SK-N-SH (cell line): ENCODE data around the gene ANKRD40. TPM values are rescaled to one million over a fixed set of nuclear protein-coding genes. Genes with fewer than 3 reads are reported as not detected.

Source experiments
- CTCF ChIA-PET: fragments of 300-600, 350-600 bp; formaldehyde crosslinking; extraction: SDS; loops from one replicate; lab custom pipeline; 2021; lab: Yijun Ruan, JAX
- POLR2A ChIA-PET: fragments of 350-600 bp; sonication (Branson Sonifier 250); formaldehyde crosslinking; extraction: SDS; loops from one replicate; lab custom pipeline; 2020; ENCODE audit warnings: antibody characterized with exemption, inconsistent platforms; lab: Yijun Ruan, JAX
- DNase-seq: peaks from one replicate; pipeline ENCODE4 v3.0.0; 2012
- H2AFZ ChIP-seq: fragments of 200-600 bp; sonication (generic); 2 replicates; pipeline ENCODE4 v1.8.1; 2016; ENCODE audit warnings: antibody characterized with exemption, mild to moderate bottlenecking, low read depth
- H3F3A ChIP-seq: fragments of 200-600 bp; sonication (generic); replicated peaks from 2 replicates; pipeline ENCODE3; 2016; ENCODE audit warnings: antibody characterized with exemption, mild to moderate bottlenecking; ENCODE audit not compliant: insufficient read depth
- H3K27ac ChIP-seq, 2 experiments: fragments of 200-500 bp in 1 of 2; fragments of 200-600 bp in 1 of 2; sonication (Bioruptor generic) in 1 of 2; sonication (generic), shearing (Covaris generic) in 1 of 2; 2 replicates each; pipeline versions ENCODE4 v1.5.1 to v1.6.1; 2014 to 2016; ENCODE audit warnings: low read depth in 2 of 2, inconsistent platforms in 1 of 2, low read length in 1 of 2, mild to moderate bottlenecking in 1 of 2, mixed read lengths in 1 of 2
- H3K27me3 ChIP-seq: fragments of 200-600 bp; sonication (generic), shearing (Covaris generic); 2 replicates; pipeline ENCODE4 v1.6.1; 2016; ENCODE audit warnings: mixed run types; ENCODE audit not compliant: insufficient read depth
- H3K36me3 ChIP-seq, 2 experiments: fragments of 200-500 bp in 1 of 2; fragments of 200-600 bp in 1 of 2; sonication (Bioruptor generic) in 1 of 2; sonication (generic) in 1 of 2; replicated peaks in 1 of 2; 2 replicates each; pipeline versions ENCODE3 to v1.5.1; 2014 to 2016; ENCODE audit warnings: low read length in 1 of 2, mild to moderate bottlenecking in 1 of 2; ENCODE audit not compliant: insufficient read depth in 2 of 2, control insufficient read depth in 1 of 2
- H3K4me1 ChIP-seq, 2 experiments: fragments of 200-500 bp in 1 of 2; fragments of 200-600 bp in 1 of 2; sonication (Bioruptor generic) in 1 of 2; sonication (generic), shearing (Covaris generic) in 1 of 2; 2 replicates each; pipeline versions ENCODE4 v1.5.1 to v1.6.1; 2014 to 2016; ENCODE audit warnings: low read depth in 1 of 2, low read length in 1 of 2, mixed run types in 1 of 2; ENCODE audit not compliant: insufficient read depth in 2 of 2, control insufficient read depth in 1 of 2
- H3K4me2 ChIP-seq: fragments of 200-600 bp; sonication (generic), shearing (Covaris generic); 2 replicates; pipeline ENCODE4 v1.6.1; 2017; ENCODE audit warnings: mixed run types
- H3K4me3 ChIP-seq, 2 experiments: fragments of 200-500 bp in 1 of 2; fragments of 200-600 bp in 1 of 2; sonication (Bioruptor generic) in 1 of 2; sonication (generic), shearing (Covaris generic) in 1 of 2; 2 replicates each; pipeline versions ENCODE4 v1.5.1 to v1.8.1; 2014 to 2016; ENCODE audit warnings: low read depth in 2 of 2, inconsistent platforms in 1 of 2, low read length in 1 of 2, mild to moderate bottlenecking in 1 of 2, mixed read lengths in 1 of 2, moderate library complexity in 1 of 2
- H3K79me2 ChIP-seq: fragments of 200-600 bp; sonication (generic); 2 replicates; pipeline ENCODE4 v1.8.1; 2017; ENCODE audit warnings: mild to moderate bottlenecking; ENCODE audit not compliant: insufficient read depth
- H3K9ac ChIP-seq: fragments of 200-600 bp; sonication (generic); 2 replicates; pipeline ENCODE4 v1.6.1; 2017; ENCODE audit warnings: mixed run types
- H3K9me2 ChIP-seq: fragments of 200-600 bp; sonication (generic); 2 replicates; pipeline ENCODE4 v1.6.1; 2017; ENCODE audit warnings: mixed run types
- H3K9me3 ChIP-seq: fragments of 200-600 bp; sonication (generic); 2 replicates; pipeline ENCODE4 v1.6.1; 2017; ENCODE audit warnings: mixed run types, mild to moderate bottlenecking, moderate library complexity
- H4K20me1 ChIP-seq: fragments of 200-600 bp; sonication (generic); 2 replicates; pipeline ENCODE4 v1.6.1; 2017; ENCODE audit warnings: mild to moderate bottlenecking, mixed run types; ENCODE audit not compliant: insufficient read depth
- CHD2 ChIP-seq: fragments of 150-350 bp; IDR thresholded peaks from 2 replicates; pipeline ENCODE4 v1.6.1; 2018; ENCODE audit warnings: low read length; ENCODE audit not compliant: partially characterized antibody
- CTCF ChIP-seq: fragments of 200-600 bp; sonication (generic); IDR thresholded peaks from 2 replicates; pipeline ENCODE4 v1.6.1; 2017; ENCODE audit warnings: antibody characterized with exemption, mild to moderate bottlenecking, moderate library complexity
- EP300 ChIP-seq, 2 experiments: IDR thresholded peaks; 2 replicates each; pipeline versions ENCODE4 v1.4.0 to v1.6.1; 2012; ENCODE audit warnings: borderline replicate concordance in 1 of 2, low read depth in 1 of 2, low read length in 1 of 2
- FOXM1 ChIP-seq: IDR thresholded peaks from 2 replicates; pipeline ENCODE4 v1.4.0; 2012; ENCODE audit warnings: low read depth, mild to moderate bottlenecking
- GATA2 ChIP-seq: sonication (generic); formaldehyde crosslinking; IDR thresholded peaks from 2 replicates; pipeline ENCODE4 v1.5.0; 2020; ENCODE audit warnings: mild to moderate bottlenecking, missing genetic modification reagents
- IRF3 ChIP-seq: fragments of 150-350 bp; IDR thresholded peaks from 2 replicates; pipeline ENCODE4 v1.6.1; 2016; ENCODE audit warnings: mild to moderate bottlenecking, low read depth, low read length
- MXI1 ChIP-seq: IDR thresholded peaks from 2 replicates; pipeline ENCODE4 v1.6.1; 2012; ENCODE audit warnings: mild to moderate bottlenecking, low read depth, low read length, improper control_type of control experiment
- RCOR1 ChIP-seq: fragments of 150-350 bp; IDR thresholded peaks from 2 replicates; pipeline ENCODE4 v1.6.1; 2017; ENCODE audit warnings: antibody characterized with exemption, low read length
- SMC3 ChIP-seq: IDR thresholded peaks from 2 replicates; pipeline ENCODE4 v1.6.1; 2012; ENCODE audit warnings: low read depth, low read length, improper control_type of control experiment
- TAF1 ChIP-seq: IDR thresholded peaks from 2 replicates; pipeline ENCODE4 v1.6.1; 2012; ENCODE audit warnings: low read depth, mild to moderate bottlenecking, low read length, moderate library complexity, borderline replicate concordance
- TEAD4 ChIP-seq: IDR thresholded peaks from 2 replicates; pipeline ENCODE4 v1.4.0; 2012; ENCODE audit warnings: mild to moderate bottlenecking, borderline replicate concordance; ENCODE audit not compliant: insufficient read depth
- WGBS: methylation state at CpG from one replicate; pipeline ENCODE4 v1.1.6; 2017; ENCODE audit warnings: low lambda C conversion rate; 5-methylcytosine and 5-hydroxymethylcytosine counted together
- polyA plus RNA-seq, 3 experiments: library from polyadenylated mRNA; depleted of rRNA; stranded (reverse); fragments of >200 nt; gene quantifications; 2 replicates each; pipeline ENCODE4 v1.2.3, GENCODE V29; 2012
- TF ChIP-seq, protein P1 (sequence below): IDR thresholded peaks from 2 replicates; pipeline ENCODE4 v1.4.0; 2012; ENCODE audit warnings: low read depth, borderline replicate concordance

ANKRD40 gene
- polyA plus RNA-seq, 1 of the 3 experiments (the other 2 are of a cell fraction) = 33.6 TPM

DNA sequence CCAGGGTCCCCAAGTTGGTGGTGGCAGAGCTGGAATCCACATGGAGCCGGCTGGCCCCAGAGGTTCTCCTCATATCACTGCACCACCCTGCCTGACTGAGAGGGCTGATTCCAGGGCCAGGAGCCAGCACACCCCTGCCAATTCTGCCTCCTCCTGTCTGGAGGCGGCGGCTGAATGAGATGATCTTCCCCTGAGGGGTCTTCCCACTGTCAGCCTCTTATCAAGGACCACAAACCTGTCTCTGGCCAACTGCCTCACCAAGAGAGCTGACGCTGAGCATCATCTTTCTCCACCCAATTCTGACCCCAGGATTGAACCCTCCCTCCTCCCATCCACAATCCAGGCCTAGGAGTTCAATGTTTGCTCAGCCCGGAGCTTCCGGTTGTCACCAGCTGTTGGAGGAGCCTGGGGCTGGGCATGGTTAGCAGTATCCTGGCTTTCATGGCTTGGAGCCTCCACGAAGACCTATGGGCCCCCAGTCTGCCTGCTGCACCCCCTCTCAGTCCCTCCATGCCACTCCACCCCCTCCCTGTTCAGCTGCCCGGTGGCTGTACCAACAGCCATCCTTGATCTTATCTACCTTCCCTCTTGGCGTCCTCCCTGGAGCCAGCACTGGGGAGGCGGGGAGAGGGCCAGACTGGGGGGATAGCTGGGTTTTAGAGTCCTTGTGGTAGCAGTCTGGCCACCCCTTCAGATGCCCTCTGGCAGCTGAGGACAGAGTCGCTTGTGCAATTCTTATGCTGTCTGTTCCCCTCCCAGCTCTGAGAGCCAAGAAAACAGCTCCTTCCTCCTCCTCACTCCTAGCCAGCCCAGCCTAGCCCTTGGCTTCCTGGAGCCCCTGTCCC lies 47.5 kb downstream of the ANKRD40 start (continued):
- TF ChIP-seq EP300 (IDR thresholded peaks at IDR 0.05; ENCODE audit: borderline replicate concordance in 1 of 2, low read depth in 1 of 2, low read length in 1 of 2) (peak; percentile 17 to 41; a peak in 1 of 4 replicates), GATA2 (CRISPR knock-in tag) (peak; percentile 91), TAF1 (no peak), MXI1 (0 out of 2 replicates have a peak, but pooled peaks have one; percentile 11), SMC3 (no peak), TEAD4 (peak; percentile 44; the same call in 1 of the 2 replicates)
- TF ChIP-seq, protein P1, sequence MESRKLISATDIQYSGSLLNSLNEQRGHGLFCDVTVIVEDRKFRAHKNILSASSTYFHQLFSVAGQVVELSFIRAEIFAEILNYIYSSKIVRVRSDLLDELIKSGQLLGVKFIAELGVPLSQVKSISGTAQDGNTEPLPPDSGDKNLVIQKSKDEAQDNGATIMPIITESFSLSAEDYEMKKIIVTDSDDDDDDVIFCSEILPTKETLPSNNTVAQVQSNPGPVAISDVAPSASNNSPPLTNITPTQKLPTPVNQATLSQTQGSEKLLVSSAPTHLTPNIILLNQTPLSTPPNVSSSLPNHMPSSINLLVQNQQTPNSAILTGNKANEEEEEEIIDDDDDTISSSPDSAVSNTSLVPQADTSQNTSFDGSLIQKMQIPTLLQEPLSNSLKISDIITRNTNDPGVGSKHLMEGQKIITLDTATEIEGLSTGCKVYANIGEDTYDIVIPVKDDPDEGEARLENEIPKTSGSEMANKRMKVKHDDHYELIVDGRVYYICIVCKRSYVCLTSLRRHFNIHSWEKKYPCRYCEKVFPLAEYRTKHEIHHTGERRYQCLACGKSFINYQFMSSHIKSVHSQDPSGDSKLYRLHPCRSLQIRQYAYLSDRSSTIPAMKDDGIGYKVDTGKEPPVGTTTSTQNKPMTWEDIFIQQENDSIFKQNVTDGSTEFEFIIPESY = no peak

DNA sequence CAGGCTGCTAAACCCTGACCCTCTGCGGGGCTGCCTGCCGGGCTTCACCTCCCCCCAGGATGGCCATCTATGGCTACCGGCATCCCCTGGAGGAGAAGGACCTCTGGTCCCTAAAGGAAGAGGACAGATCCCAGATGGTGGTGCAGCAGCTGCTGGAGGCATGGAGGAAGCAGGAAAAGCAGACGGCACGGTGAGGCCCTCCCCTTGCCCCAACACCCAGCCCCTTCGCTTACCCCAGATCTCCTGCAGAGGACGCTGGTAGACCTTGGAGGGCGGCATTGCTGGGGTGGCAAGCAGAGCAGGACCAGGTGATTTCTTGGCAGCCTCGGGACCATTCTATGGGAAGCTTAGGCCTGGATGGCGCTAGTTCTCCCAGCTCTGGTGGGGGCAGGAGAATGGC lies 48.5 kb downstream of the ANKRD40 start:
- Histone ChIP-seq H3K9ac (no peak overlapping the region), H3K79me2 (peaks cover 6% of the 10 kb centered on the region; the same call in 1 of the 2 replicates), H3K4me1 (peaks cover 39 to 44% of the 10 kb centered on the region in 2 experiments), H3K9me3 (no peaks in the 10 kb centered on the region), H3K4me3 (no peak overlapping the region), H2AFZ (no peak overlapping the region), H3K9me2 (no peaks in the 10 kb centered on the region), H3K36me3 (peaks cover 3 to 19% of the 10 kb centered on the region in 2 experiments), H3K27me3 (no peaks in the 10 kb centered on the region), H4K20me1 (no peaks in the 10 kb centered on the region), H3F3A (peaks cover 36% of the 10 kb centered on the region), H3K27ac (peak overlapping the region; percentile 77), H3K4me2 (no peak overlapping the region)
- TF ChIP-seq FOXM1 (no peak), RCOR1 (no peak), CTCF (peak; percentile 13; the same call in 1 of the 2 replicates), CHD2 (no peak), MXI1 (no peak), IRF3 (no peak)
- POLR2A ChIA-PET = interaction anchor here (1.3 kb wide), 2 partner anchors 32 to 49 kb away, joined by 3 read pairs; no protein-coding TSS in a partner anchor
- no peak for DNase-seq
- 89% methylated on average over 10 of the region's 10 CpGs for WGBS
- CTCF ChIA-PET = interaction anchor here (1.0 to 5.5 kb wide), 11 partner anchors 18 to 108 kb away, joined by 3 to 38 read pairs (median 6); partner anchors contain the start of gene ABCC3
